Measurements from ENCODE around the gene DLGAP4.

The DLGAP4 gene

DNA sequence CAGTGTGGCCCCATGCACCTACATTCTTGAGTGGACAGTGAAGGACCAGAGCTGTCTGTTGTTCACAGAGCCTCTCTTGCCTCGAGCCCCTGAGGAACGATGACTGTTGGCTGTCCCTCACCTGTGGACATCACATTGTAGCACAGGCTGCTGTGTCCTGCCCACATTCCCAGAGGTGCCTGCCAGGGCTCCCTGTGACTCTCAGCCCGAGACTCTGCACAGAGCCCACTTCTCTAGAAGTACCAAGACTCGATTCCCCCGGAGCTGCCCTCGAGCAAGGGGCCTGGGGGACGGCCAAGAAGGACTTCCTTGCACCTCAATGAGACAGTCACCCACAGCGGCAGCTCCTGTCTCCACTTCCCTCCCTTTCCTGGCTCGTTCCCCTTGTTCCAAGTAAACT lies 28.6 kb upstream of the DLGAP4 start:
- H3K27ac ChIP-seq: no peak overlapping the region
- TF ChIP-seq, protein P1, sequence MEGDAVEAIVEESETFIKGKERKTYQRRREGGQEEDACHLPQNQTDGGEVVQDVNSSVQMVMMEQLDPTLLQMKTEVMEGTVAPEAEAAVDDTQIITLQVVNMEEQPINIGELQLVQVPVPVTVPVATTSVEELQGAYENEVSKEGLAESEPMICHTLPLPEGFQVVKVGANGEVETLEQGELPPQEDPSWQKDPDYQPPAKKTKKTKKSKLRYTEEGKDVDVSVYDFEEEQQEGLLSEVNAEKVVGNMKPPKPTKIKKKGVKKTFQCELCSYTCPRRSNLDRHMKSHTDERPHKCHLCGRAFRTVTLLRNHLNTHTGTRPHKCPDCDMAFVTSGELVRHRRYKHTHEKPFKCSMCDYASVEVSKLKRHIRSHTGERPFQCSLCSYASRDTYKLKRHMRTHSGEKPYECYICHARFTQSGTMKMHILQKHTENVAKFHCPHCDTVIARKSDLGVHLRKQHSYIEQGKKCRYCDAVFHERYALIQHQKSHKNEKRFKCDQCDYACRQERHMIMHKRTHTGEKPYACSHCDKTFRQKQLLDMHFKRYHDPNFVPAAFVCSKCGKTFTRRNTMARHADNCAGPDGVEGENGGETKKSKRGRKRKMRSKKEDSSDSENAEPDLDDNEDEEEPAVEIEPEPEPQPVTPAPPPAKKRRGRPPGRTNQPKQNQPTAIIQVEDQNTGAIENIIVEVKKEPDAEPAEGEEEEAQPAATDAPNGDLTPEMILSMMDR (conservative IDR thresholded peaks at IDR 0.05): no peak

DNA sequence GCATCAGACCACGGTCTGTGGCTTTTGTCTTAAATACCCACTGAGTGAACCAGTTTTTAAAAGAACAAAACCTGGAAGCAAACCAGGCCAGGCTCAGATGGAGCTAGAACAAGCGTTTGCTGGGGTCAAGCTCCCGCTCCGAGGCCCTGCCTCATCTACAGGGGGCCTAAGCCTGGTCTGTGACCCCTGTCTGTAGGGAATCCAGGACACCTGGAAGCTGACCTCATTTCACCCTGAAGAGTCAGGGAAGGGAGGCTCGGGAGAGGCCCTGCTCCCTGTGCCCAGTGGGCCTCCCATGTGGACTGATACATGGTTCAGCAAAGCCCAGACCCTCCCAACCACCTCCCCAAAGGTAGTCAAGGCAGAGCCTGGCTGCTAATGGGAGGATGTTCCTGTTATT lies 26.8 kb upstream of the DLGAP4 start:
- H3K27ac ChIP-seq: no peak overlapping the region
- TF ChIP-seq, protein P1 (conservative IDR thresholded peaks at IDR 0.05): no peak

DNA sequence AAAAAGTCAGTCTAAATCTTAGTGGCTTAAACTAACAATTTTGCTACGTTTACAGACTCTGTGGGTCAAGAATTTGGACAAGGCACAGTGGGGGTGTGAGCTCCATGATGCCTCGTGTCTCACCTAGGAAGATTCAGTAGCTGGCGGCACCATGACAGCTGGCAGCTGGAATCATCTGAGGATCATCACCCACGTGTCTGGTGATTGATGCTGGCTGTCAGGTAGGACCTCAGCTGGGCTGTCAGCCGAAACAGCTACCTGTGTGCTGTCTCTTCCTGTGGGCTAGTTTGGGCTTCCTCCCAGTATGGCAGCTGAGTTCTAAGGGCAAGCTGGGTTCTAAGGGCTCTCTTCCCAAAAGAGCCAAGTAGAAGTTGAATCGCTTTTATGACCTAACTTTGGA lies 26.4 kb upstream of the DLGAP4 start:
- TF ChIP-seq, protein P1 (conservative IDR thresholded peaks at IDR 0.05): no peak
- H3K27ac ChIP-seq: no peak overlapping the region

DNA sequence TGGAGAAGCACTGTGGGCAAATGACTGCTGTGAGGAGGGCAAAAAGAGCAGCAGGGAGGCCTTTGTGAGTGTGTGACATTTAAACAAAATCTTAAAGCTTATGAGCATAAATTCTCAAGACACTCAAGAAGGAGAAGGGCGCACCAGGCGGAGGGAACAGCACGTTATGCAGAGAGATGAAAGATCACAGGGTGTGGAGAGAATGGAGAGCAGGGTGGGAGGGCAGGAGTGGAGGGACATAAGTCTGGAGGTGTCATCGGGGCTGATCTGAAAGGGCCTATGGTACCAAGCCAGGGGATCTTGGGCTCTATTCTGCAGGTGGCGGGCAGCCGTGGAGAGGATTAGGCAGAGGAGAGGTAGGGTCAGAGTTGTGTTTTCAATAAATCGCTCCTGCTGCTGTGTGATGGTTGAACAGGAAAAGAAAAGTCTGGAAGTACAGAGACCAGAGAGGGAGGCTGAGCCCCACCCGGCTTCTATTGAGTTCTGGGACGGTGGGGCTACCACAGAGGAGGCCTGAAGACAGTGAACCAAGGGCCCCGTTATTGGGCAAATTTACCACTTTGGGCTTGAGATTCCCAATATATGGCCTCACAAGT lies 24.3 kb upstream of the DLGAP4 start:
- TF ChIP-seq, protein P1 (conservative IDR thresholded peaks at IDR 0.05): no peak
- no peak overlapping the region for H3K27ac ChIP-seq

DNA sequence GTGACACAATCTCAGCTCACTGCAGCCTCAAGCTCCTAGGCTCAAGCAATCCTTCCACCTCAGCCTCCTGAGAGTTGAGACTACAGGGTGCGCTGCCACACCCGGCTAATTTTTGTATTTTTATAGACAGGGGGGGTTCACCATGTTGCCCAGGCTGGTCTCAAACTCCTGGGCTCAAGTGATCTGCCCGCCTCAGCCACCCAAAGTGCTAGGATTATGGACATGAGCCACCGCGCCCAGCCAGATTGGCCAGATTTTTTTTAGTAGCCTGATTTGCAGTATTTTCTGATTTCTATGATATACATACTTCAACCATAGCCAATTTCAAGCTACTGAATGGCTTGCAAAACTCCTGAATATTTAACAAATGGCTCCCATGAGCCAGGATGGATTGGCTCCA lies 21.4 kb upstream of the DLGAP4 start:
- no peak overlapping the region for H3K27ac ChIP-seq
- TF ChIP-seq, protein P1 (conservative IDR thresholded peaks at IDR 0.05): no peak

DNA sequence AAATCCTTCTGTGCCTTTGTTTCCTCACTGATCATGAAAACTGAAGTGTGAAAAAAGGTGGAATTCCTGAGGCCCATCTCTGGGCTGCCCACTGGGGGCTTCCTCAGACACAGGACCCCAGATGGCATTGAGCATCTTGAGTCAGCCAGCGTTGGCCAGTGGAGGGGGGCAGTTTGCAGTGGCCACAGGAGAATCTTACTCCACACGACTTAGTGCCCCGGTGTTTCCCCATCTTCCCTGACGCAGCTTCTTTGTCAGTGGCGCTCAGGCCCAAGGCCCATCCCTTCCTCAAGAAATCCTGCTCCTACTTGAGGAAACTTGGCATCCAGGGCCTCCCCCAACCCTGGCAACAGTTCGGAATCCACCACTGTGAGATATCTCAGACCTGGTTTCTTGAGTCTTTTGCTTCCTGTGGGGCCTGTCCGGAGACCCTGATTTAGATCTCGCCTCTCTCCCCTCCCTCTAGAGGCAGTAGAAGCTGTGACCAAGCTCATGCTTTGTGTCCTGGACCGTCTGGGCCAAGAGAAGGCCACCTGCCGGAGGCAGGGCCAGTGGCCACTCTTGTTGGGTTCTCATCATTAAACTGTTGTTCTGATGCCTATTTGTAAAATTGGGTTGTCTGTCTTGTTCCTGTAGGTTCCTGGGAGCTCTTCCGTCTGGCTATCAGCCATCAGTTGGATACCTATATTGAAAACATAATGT lies 20.2 kb upstream of the DLGAP4 start:
- H3K27ac ChIP-seq: no peak overlapping the region
- TF ChIP-seq, protein P1 (conservative IDR thresholded peaks at IDR 0.05): no peak

DNA sequence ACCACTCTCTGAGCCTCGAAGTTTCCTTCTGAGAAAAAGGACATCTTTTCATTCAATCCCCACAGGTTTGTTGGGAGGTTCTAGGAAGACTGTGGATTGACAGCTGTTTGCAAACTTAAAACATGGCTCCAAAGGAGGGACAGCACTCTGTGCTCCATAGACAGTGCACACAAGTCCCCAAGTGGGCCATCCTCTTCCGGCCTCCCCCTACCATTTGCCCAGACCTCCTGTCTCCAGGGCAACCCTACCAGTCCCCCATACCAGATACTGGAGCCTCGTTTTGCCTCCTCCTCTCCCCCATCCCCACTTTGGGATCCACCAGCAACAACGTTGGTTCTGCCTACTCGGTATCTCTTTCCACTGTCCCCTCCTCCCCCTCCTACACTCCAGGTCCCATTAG lies 8.5 kb upstream of the DLGAP4 start:
- H3K27ac ChIP-seq: no peak overlapping the region
- TF ChIP-seq, protein P1 (conservative IDR thresholded peaks at IDR 0.05): no peak
